HG02759 (cell line): ENCODE results near the gene ACAP2.
"Not testable (repeated sequence)": the region's sequence is repeated elsewhere in the genome, so short reads cannot be mapped to it uniquely, and the experiment has no call there.

Experiments
- ATAC-seq: cut with Tn5 transposase; IDR thresholded peaks from one replicate; pipeline ENCODE4 v1.9.1; 2021; ENCODE audit warnings: mild to moderate bottlenecking, moderate library complexity; ENCODE audit not compliant: unreplicated experiment

ACAP2 gene

DNA sequence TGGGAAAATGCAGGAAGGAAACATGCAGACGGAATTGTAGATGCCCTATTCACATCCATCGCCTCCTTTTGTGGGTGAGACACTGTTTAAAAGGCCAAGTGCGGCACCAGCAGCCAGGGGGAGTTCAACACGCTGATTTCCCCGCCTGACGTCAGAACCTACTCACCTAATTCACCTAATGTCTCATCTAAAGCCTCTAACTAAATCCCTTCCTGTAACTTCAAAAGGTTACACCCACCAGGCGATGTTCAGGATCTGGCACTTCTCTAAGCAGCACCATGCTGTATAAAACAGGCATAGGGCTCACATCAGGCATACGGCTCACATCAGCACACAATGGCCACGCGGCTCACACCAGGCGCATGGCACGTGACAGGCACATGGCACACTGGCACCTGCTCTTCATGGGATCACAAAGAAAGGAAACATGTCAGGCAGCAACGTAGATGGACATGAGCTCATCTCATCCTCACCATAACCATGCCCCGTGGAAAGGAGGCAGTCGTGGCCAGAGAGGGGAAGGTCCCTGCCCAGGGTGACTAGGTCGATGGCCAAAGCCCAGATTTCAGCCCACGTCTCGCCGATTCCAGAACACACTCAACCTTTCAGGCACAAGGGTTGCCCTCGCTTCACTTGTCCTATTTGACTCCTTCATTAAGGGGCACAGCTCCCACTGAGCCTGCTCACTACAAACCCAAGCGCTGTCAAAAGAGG lies 193.6 kb downstream of the ACAP2 start:
- ATAC-seq: no peak

DNA sequence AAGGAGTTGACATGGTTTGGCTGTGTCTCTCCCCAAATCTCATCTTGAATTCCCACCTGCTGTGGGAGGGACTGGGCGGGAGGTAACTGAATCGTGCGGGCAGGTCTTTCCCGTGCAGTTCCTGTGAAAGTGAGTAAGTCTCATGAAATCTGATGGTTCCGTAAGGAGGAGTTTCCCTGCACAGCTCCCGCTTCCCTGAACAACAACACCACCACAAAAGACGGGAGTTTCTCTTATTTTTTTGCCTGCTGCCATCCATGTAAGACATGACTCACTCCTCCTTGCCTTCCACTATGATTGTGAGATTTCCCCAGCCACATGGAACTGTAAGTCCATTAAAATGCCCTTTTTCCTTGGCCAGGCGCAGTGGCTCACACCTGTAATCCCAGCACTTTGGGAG lies 194.5 kb downstream of the ACAP2 start:
- ATAC-seq: no peak

DNA sequence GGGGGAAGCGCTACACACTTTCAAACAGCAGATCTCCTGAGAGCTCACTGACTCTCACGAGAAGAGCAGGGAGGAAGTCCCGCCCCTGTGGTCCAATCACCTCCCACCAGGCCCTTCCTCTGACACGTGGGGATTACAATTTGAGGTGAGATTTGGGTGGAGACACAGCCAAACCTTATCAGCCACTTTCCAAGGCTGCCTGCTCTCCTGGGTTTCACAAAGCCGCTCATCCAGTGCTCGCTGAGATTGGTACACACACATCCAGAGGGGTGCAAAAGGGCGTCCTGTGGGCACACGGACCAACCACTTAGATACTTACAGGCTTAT lies 195.0 kb downstream of the ACAP2 start:
- ATAC-seq: no peak

DNA sequence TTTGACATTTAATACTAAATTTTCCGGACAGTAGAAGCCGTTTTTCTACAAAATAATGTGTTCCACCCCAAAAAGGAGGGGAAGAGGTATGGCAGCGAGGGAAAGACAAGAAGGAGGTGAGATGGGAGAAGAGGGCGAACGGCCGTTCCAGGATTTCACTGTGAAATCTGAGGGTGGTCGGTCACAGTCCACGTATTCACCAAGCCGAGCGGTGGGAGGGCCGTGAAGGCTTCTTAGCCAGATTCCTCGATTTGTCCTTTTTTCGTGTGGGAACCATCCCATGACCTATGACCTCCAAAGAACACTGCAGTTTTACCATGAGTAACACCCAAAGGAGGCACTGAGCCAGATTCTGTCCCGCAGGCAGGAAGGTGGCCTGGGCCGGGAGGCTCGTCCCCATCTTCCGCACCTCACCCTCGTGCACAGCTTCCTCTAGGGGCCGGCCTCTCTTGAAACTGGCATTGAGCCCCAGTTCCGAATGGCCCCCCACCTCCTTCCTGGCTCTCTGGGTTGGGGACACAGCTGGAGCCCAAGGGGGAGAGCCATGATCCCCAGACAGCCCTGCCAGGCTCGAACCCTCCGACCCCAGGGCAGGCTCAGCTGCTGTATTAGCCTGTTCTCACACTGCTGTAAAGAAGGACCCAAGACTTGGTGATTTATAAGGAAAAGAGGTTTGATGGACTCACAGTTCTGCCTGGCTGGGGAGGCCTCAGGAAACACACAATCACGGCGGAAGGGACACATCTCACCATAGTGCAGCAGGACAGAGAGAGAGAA lies 195.5 kb downstream of the ACAP2 start:
- ATAC-seq: no peak

DNA sequence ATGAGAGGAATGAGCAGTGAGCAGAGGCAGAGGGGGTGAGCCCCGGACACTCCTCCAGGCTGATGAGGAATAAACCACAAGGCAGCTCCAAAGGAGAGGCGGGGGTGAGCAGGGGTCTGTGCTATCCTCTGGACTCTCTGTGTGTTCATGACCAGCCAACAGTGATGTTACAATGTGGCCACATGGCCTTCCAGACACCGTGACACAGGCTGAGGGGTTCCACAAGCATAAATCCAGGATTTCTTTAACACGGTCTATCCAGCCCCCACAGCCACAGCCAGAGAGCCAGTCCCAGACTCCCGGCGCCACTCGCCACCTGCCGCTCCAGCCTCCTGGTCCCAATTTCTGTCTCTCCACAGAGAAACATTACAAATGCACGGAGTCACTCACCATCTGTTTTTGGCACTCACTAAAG lies 196.2 kb downstream of the ACAP2 start:
- ATAC-seq: no peak

DNA sequence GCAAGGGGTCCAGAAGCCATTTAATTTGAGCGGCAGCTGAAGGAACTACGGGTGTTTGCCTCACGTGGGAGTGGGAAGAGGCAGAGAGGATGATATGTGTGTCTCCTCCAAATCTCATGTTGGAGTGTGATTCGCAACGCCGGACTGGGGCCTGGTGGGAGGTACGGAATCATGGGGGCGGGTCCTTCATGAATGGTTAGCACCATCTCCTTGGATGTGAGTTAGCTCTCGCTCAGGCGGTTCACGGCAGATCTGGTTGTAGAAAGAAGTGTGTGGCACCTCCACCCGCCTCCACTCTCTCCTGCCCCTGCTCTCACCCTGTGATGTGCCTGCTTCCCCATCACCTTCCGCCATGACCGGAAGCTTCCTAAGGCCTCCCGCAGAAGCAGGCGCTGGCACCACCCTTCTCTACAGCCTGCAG lies 197.3 kb downstream of the ACAP2 start:
- ATAC-seq: no peak

DNA sequence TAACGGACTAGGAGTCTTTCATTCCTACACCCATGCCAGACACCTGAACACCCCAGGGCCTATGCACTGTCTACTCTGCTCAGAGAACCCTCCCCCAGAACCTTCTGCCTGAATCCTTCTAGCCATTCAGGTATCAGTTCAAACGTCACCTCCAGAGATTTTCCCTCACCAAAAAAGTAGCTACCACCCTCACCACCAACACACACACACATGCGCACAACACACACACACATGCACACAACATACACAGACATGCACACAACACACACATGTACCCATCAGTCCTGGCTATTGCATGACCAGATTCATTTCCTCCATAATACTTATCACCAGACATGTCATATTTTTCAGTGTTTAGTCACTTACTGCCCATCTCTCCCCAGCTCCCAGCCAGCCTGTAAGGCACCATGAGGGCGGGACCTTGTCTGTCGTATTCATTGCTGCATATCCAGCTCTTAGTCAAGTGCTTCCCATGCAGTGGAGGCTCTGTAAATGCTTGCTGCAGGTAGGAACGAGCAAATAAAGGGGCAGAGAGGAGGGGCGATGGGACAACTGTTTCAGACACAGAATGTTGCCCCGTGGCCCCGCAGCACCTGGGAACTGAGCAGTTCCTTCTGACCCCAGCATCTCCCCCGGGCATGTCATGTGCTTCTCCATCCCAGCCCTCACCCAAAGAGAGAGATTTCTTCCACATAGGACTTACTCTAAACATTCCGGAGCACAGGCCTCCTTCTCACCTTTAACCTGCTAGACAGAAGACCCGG lies 201.0 kb downstream of the ACAP2 start:
- no peak for ATAC-seq

DNA sequence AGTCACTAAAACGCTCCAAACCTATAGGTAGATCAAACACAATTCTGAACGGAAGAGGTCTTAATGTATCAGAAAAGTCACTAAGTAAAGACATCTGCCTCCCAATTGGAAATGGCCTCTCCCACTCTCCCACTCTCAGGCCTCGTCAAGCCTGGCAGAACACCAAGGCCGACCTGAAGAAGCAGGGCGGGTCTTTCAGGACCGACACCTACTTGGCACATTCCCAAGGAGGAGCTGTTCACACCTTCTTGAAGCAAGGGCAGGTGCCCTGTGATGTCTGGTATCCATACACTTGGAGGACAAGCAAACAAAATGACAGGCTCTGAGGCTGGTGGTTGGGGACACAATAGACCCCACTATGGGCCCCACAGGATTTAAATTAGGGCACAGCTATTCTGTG lies 201.9 kb downstream of the ACAP2 start:
- no peak for ATAC-seq

DNA sequence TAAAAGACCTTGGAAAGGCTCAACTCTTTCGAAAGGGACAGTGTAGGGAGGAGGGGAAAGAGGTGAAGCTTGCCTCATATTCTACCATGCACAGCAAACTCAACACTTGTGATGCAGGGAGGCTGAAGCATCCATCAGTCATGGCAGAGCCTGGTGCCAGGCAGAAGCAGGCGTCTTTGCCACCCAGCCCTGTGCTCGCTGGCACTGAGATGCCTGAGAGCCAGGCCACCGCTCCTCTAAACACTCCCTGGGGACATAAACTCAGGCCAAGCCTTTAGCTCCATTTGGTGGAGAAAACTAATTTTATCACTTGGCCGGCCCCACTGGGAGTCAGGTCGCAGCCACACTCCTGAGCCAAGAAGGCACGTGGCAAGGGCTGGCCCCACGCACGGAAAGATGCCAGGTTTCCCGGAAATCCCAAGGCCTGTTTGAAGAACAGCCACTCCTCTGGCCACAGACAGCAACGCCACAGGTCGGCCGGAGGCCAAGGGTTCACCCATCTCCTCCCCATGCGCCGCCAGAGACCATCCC lies 202.6 kb downstream of the ACAP2 start:
- ATAC-seq: no peak

DNA sequence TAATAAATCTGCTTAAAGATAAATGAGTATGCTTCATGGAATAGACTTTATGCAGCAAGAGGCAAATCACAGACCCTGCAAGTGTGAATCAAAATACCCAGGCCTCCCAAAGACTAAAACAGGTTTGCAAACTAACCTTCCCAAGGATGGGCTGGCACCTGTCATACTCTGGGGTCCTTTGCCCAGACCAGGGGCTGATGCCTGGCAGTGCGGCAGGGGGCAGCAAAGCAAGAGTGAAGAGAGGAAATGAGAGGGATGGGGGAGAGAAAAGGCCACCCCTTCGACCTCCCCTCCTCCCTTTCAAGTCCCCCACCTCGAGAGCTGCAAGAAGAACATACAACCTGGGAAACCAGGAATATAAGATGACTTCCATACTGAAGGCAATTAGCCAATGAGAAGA lies 203.7 kb downstream of the ACAP2 start:
- ATAC-seq: no peak

DNA sequence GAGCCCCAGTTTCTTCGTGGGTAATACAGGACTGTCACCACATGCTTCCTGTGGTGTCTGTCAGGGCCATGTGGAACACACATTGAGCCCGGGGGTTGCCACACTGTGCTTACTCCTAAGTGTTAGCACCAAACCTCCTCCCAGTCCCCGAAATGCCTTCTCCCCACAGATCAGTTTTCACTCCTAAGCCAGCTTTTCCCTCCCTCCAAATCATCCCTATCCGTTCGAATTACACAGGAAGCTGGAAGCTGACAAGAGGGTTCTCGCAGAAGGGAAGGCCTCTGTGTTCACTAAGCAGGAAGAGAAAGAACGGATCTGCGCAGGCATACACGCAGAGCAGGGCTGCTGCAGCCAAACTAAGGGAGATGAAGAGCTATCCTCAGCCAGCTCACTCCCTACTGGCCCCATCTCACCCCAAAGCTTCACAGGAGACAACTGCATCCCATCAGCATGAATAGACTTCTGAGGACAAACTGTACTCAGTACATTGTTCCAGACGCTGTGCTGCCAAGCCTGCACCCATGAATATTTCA lies 204.2 kb downstream of the ACAP2 start:
- no peak for ATAC-seq

DNA sequence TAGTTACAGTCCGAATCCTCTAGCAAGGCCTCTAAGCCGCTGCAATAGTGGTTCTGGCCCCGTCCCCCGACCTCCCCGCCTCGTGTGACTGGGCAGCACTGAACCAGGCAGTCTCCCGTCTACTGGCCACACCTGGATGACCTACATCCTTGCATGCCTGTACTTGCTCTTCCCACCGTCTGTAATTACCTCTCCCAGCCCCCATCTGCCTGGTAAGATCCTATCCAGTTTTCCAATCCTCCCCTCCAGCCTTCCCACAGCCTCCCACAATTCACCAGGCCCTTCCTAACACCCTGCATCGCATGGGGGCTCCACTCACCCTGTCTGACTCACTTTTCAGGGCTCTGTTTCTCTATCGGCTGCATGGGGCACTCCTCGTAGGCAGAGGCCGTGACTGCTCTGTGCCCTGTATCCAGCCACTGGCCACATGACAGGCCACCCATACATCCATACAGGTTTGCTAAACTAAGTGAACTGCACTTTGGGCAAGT lies 204.7 kb downstream of the ACAP2 start:
- ATAC-seq: no peak

DNA sequence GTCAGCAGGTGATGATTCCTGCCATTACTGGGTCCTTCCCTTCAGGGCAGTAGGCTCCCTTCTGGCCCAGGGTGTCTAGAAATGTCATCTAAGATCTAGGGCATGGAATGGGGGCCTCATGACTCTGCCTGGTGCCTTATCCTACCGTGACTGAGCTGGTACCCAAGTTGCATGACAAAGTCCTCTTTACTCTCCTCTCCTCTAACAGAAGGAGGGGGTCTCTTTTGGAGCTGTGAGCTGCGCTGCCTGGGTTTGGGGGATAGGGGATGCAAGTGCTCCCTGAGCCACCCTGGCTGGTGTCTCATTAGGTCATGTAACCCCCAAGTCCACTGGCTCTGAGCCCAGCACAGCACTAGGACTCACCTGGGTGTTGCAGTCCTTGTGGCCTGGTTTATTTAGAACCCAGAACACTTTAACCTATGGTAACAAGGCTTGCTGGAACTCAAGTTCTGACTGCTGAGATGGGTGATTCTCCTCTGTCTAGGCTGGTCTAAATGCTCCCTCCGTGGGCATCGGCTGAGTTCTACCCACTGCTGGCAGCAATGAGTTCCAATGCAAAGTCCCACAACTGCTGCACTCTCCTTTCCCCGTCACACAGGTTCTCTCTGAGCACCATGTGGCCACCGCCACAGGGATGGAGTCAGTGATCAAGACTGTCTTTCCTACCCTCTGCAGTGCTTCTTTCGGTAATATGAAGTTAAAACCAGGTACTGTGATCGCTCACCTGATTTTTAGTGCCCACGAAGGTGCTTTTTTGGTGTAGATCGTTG lies 205.8 kb downstream of the ACAP2 start:
- no peak for ATAC-seq

DNA sequence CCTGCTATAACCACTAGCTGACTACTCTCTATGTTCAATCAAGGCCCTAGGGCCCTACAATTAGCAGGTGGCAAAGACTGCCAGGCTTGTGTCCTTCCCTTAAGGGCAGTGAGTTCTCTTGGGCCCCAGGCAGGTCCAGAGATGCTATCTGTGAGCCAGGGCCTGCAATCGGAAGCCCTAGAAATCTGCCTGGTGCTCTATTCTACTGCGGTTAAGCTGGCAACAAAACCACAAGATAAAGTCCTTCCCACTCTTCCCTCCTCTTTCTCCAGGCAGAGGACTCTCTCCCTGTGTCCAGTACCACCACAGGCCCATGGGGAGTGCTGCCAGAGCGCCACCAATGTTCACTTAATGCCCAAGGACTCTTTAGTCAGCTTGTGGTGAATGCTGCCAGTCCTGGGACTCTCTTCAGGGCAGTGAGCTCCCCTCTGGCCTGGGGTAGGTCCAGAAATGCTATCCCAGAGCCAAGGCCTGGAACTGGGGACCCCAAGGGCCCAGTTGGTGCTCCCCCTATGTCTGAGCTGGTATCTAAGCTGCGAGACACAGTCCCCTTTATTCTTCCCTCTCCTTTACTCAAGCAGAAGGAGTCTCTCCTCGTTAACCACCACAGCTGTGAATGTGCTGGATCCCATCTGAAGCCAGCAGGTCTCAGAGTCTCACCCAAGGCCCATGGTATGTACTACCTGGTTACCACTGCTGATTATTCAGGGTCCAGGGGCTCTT lies 206.6 kb downstream of the ACAP2 start:
- no peak for ATAC-seq

DNA sequence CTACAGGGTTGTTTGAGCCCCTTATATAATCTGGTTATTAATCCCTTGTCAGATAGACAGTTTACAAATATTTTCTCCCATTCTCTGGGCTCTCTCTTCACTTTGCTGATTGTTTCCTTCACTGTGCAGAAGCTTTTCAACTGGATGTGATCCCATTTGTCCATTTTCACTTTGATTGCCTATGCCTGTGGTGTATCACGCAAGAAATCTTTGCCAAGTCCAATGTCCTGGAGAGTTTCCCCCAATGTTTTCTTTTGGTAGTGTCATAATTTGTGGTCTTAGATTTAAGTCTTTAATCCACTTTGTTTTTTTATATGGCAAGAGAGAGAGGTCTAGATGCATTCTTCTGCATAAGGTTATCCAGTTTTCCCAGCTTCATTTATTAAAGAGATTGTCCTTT lies 212.6 kb downstream of the ACAP2 start:
- ATAC-seq: no peak

DNA sequence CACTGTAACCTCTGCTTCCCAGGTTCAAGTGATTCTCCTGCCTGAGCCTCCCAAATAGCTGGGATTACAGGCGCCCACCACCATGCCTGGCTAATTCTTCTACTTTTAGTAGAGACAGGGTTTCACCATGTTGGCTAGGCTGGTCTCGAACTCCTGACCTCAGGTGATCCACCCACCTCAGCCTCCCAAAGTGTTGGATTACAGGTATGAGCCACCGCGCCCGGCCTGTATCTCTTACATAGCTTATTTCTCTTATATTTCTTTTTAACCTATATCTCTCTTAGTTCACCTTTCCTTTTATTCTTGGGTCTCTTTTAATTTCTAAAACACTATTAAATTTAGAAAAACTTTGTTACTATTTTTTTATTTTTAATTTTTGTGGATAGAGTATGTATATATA lies 213.9 kb downstream of the ACAP2 start:
- ATAC-seq: not testable (repeated sequence)

DNA sequence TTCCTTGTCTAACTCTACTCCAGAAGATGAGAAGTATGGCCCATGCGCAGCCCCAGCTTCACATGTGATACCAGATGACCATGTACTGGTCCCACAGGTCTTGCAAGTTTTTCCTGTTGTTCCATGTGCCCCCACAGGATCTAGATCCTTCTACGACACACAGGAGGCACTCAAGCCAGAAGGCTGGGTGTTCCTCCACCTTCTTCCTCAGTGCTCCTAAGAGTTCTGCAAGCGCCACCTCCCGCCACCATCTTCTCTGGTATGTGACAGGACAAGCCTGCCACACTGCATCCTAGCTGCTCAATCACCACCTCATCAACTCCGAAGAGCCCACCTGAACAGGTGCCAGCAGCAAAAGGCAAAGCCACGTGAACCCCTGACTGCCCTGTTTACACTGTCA lies 214.9 kb downstream of the ACAP2 start:
- ATAC-seq: no peak

DNA sequence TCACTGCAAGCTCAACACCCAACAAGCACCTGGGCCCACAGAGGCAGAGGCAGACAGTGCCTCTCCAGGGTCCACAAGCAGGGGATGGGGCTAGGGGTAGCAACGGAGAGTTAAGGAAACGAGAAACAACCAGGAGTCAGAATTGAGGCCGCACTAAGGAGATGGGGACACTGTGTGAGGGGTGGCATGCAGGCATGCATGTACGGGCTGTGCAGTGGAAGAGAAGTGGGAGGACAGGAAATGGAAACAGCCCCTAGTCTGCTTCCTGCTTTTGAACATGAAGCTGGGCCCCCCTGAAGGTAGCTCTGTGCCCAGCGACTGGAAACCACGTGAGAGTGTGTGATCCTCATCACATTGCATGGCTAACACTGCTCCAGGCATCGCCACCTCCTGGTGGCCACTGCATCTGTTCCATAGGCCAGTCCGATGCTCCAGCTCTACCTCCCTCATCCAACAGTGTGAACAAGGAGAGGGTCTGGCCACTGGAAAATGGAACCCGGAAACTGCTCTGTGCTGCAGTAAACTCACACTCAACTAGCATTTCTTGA lies 215.8 kb downstream of the ACAP2 start:
- ATAC-seq: no peak

DNA sequence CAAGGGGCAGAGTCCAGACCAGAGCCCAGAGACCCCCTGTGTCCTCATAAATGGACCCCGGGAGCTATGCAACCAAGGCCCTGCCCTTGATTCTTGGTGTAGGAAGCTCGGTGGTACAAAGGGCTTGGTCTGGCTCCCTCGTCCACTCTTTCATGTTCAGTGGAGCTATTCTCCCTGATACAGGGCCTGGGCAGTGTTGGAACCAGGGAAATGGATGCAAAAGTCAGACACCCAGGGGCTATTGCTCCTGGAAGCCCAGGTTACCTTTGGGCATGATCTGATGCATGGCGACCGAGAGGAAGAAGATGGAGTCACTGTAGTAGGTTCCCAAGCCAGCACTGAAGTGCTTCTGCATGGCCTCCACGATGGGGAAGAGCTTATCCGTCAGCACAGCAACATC lies 216.4 kb downstream of the ACAP2 start:
- no peak for ATAC-seq
